ENCODE data around the gene NT5C3B.
"Not testable (repeated sequence)": the region's sequence is repeated elsewhere in the genome, so short reads cannot be mapped to it uniquely, and the experiment has no call there.

The NT5C3B gene

DNA sequence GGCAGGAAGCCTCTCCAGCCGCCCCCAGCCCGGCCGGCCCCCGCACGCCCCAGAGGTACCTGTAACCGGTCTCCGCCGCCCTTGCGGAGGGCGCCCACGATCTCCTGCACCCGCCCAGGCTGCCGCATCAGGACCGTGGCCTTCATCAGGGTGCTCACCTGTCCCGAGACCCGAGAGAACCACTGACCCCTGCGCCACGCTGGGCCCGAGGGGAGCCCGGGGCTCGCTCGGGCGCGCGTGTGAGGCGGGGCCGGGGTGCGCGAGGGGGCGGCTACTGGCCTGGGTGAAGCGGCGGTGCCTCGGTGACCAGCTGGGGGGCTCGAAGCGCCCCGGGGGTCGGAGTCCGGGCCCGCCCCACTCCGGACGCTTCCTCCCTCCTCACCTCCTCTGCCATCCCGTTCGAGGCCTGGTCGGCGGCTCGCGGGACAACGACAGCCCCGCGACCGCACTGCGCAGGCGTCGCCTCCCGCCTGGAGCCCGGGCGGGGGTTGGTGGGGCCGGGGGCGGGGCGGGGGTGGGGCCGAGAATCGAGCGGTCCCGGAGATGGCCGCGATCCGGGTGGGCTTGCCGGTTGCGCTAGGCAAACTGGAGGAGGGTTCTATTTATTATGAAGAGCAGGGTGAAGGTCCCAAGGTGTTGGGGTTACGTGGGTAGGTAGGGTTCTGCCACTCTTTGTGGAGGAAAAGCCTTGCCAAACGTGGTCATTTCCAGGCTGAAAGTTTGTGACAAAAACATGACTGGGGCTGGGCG, at the start of gene NT5C3B:
TSS of gene NT5C3B (minus strand) at position 433 of the 750 bp plus-strand sequence. CDS start at position 394, 39 bp downstream.
- peak in 11 of 14 donors; percentile 4 to 76 (median 45) for DNase-seq

DNA sequence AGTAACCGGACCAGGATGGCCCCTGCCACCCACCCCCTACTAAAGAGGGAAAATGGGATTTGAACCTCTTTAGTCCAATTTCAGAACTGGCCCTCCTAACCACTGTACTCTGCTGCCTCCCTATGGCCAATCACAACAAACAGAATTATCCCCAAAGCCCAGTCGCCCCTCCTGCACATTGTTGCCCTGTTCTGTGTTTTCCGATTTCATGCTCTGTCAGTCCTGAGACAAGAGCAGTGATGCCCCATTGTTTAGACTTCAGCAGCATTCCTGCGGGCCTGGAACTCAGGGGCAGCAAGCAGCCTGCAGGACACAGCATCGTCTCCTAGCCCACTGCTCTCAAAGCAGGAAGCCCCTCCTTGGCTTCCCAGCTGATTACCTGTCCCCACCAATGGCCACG, 49.7 kb upstream of the NT5C3B start:
- no peak for DNase-seq

DNA sequence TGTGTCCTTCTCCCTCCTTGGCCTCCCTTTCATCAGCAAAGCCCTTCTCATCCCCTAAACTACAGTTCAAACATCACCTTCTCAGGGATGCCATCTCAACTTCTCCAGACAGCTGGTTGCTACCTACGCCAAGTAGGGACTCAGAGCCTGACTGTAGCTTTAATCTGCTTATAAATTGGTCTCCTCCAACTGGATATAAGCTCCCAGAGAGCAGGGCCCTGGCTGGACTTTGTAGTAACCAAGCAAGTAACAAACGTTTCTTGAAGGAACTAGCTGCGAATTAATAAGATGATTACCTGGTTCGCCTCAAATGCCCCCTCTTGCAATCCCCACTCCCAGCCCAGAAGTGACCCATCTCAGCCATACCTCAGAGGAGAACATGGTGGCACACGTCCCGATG, 46.7 kb upstream of the NT5C3B start:
- no peak for DNase-seq

DNA sequence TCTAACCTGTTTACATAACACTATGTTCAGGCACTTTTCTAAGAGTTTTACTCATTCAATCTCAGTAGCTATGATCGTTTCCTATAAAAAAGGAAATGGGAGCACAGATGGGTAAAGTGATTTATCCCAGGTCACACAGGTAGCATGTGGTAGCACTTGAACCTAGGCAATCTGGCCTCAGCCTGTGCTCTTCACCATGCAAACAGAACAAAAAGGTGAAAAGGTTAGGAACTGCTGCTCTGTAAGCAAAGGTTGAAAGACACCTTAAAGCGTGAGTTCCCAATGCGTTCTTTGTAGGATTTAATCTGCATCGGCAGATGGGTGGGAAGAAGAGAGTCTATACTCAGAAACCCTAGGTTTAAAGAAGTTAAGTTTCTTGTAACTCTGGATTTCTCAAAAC, 44.1 kb upstream of the NT5C3B start:
- no peak for DNase-seq

DNA sequence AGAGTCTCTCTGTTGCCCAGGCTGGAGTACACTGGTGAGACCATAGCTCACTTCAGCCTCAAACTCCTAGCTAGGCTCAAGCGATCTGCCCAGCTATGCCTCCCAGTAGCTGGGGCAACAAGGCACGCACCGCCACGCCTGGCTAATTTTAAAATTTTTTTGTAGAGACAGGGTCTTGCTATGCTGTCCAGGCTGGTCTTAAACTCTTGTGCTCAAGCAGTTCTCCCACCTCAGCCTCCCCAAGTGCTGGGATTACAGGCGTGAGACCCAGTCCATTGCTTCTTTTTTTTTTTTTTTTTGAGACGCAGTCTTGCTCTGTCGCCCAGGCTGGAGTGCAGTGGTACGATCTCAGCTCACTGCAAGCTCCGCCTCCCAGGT, 38.2 kb upstream of the NT5C3B start:
- not testable (repeated sequence) for DNase-seq

DNA sequence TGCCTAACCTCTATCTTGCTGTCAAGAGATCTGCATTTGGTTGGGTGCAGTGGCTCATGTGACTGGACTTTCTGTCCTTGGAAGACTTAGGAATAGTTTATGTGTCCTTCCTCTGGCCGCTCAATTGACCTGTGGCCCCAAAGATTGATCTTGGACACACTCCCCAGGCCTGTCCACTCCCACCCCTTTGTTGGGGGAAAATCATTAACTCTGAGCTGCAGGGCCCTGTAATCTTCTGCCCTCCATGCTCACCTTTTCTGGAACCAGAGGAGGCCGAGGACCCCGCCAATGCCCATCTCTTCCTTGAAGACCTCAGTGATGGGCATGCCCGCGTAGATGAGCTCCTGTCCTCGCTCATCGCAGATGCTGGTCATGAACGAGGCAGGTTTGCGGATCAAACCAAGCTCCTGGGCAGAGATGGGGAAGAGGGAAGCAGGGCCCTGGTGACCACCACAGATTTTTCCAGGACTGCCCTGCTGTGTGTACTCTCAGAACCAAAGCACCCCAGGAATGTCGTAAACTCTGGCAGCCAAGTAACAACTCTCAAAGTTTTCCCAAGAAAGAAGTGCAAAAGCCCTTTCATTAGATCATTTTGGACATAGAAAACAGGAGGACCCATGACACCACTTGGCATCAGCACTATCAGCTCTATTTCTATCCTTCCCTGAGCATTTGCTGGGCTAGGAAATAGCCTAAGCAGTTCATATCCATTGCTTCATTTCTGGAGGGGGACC, 37.7 kb upstream of the NT5C3B start:
- no peak for DNase-seq

DNA sequence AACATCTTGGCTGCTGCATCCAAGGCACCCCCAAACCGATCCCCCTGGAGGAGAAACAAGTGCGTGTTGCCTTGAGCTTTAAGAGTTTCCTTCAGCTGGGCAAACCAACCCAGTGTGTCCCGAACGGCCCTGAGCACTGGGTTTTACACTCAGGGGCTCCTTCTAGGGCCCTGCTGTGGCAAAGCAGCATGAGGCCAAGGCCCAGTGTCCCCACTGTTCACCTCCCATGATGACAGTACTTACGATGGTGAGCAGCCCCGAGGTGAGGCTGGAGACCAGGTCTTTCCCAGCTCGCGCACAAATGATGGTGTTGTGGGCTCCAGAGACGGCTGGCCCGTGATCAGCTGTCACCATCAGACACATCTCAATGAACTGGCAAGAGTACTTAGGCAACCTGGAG, 35.8 kb upstream of the NT5C3B start:
- no peak for DNase-seq

DNA sequence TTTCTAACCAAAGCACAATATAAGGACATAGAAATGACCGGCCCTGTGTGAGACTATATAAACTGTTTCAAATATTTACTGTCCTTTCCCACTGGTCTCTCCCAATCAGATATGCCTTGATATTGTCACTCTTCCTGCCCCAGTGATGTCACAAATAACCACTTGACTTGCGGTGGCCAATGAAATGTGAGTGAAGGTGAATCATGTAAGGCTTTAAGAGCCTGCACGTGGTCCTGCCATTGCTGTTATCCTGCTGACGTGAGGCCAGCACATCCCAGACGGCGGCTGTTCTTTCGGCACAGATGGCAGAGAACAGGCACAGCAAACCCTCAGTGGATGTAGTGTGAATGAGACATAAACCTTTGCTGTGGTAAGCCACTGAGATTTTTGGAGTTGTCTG, 34.6 kb upstream of the NT5C3B start:
- no peak for DNase-seq

DNA sequence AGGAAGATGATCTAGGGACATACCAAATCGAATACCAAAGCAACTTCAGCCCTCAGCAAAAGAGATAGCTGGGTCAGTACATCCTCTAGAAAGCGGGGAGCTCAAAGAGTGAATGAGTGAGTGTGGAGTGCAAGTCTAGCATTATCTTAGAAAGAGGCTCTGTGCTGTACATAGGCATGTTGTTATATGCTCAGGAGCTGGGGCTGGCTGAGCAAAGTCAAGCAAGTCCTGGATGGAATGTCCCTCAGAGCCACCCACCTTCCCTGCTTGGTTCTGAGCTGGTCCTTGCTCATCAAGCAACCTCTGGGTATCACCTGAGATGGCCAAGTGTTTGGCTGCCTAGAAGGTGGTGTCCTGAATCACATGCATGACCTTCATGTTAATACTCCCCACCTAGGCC, 34.1 kb upstream of the NT5C3B start:
- no peak for DNase-seq

DNA sequence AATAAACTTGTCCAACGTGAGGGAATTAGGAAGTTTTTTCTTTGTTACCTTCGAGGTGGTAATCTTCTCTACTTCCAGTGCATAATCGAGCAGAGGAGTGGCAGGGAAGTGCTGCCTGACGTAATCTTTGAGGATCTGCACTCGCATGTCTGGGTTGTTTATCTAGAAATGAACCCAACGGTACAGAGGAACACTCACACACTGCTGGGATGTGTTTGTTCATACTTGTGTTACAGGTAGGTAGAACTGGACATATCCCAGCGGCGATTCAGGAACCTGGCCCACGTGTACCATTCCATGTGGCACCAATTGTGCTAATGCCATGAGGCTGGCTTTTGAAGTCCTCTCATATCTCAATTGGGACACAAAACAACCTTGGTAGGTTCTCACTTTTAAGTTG, 33.4 kb upstream of the NT5C3B start:
- no peak for DNase-seq

DNA sequence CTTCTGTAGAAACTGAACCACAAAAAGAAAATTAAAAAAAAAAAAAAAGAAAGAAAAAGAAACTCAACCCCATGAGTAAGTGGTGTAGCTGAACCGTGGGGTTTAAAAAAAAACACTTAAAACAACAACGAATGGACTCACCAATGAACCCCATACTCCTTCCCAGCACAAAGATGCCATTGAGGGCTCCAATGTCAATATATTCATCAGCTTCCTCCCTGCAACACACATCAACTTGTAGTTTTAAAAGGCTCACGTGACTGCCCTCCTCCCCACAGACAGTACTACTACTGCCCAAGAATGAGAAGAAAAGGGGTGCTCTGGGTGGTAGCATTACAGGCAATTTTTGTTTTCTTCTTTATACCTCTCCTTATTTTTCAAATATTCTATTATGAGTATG, 32.5 kb upstream of the NT5C3B start:
- DNase-seq: no peak

DNA sequence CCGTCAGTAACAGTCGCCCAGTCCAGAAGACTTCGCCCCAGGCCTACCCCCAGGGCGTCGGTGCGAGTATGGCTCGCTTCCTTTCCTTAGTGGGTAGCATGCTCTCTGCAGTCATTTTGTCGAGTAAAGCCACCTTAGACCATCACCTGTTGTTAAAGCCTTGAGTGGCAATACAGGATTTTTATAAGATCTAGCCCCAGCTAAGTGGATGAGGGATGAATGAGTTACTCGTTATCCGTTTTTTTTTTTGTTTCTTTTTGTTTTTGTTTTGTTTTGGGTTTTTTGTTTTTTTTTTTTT, 29.5 kb upstream of the NT5C3B start:
- DNase-seq: peak in 1 of 14 donors; percentile 75

DNA sequence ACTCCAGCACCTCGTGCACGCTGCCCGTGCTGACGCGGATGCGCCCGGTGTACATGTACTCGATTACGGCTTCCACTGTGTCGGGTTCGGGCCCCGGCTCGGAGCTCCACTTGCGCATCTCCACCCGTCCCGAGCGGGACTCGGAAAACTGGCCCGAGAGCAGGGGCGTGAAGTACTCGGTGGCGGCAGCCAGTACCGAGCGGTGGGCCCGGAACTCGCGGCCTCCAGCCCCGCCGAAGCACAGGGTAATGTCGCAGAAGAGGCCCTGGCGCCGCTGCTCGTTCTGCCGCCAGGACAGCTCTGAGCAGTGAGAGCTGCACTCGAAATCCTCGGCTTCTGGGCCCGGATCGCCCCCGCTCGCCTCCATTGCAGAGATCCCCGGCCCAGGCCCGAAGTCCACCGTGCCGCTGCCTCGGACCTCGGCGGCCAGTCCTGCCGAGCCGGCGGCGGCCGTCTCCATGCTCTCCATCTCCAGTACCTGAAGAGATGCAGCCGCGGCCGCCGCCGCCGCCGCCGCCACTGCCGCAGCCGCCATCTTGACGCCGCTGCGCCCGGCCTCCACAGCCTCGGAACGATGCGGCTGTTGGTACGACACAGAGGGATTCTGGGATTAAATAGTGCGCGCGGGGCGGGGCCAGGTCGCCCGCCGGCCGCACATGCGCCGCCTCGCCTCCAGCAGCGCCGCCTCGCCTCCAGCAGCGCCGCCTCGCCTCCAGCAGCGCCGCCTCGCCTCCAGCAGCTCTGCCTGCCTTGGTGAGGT, 29.0 kb upstream of the NT5C3B start, which contains the start of gene KLHL11:
TSS of gene KLHL11 (minus strand) at position 588 of the 760 bp plus-strand sequence. CDS start at position 535, 53 bp downstream.
- peak; percentile 10 to 89 (median 76) for DNase-seq

DNA sequence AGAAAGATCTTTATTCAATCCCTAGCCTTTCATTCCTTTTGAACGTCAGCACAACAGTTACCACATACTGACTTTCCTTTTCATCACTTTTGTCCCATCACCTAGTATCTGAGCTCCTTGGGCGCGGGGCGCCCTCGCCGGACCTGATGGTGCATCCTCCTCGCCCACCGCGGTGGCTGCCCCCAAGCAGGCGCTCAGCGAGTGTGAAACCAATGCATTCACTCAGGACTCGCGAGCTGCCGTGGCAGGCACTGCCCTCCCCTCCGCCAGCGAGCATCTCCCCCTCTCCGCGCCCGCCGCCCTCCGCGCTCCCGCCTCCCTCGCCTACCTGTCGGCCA, 28.4 kb upstream of the NT5C3B start:
- peak in 1 of 14 donors; percentile 23 for DNase-seq

DNA sequence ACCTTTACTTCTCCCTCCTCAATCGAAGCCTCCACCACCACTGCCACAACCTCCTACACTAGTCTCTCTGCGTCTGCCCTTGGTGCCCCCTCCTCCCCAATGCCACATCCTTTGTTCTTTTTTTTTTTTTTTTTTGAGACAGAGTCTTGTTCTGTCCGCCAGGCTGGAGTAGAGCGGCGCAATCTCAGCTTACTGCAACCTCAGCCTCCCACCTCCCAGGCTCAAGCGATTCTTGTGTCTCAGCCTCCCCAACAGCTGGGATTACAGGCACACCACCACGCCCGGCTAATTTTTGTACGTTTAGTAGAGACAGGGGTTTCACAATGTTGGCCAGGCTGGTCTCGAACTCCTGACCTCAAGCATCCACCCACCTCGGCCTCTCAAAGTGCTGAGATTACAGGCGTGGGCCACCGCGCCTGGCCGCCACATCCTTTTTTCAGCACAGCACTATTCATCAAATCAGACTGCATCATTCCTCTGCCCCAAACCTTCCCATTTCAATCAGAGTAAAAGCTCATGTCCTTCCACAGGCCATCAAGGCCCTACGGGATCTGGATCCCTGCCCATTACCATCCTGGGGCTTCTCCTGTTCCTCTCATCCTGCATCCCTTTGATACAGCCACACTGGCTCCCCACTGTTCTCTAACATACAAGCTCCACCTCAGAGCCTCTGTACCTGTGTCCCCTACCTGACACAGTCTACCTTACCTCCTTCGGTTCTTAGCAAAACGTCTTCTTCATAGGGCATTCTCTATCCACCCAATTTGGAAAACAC, 27.2 kb upstream of the NT5C3B start:
- peak in 1 of 14 donors; percentile 31 for DNase-seq

DNA sequence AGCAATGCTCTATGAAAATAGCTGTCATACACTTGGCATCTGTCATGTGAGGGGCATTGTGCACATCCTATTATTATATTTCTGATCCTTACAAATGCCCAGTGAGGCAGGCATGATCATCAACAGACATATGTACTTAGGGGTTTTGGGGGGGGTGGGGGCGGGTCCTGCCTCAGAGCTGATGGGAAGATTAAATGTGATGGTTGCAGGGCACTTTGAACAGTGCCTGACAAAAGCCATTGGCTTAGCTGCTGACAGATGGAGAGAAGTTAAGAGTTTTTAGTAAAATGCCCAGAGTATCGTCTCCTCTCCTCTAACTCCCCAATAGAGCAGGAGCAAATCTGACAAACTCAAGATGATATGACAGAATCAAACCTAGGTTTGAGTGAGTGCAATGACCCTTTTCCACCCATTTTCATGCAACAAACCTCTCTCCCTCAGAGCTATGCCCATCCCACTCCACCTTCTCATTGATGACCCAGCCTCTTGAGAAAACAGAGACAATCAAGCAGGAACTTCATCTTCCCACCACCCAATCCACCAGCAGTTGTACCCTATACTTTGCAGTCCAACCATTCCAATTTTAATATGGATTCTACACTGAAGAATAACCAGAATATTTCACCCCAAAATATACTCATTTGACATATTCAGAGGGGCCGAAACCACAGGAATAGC, 24.4 kb upstream of the NT5C3B start:
- DNase-seq: no peak

DNA sequence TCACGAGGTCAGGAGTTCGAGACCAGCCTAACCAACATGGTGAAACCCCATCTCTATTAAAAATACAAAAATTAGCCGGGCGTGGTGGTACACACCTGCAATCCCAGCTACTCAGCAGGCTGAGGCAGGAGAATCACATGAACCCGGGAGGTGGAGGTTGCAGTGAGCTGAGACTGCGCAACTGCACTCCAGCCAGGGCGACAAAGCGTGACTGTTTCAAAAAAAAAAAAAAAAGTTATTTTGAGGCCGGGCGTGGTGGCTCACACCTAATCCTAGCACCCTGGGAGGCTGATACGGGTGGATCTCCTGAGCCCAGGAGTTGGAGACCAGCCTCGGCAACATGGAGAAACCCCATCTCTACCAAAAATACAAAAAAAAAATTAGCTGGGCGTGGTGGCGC, 15.3 kb upstream of the NT5C3B start:
- DNase-seq: not testable (repeated sequence)

DNA sequence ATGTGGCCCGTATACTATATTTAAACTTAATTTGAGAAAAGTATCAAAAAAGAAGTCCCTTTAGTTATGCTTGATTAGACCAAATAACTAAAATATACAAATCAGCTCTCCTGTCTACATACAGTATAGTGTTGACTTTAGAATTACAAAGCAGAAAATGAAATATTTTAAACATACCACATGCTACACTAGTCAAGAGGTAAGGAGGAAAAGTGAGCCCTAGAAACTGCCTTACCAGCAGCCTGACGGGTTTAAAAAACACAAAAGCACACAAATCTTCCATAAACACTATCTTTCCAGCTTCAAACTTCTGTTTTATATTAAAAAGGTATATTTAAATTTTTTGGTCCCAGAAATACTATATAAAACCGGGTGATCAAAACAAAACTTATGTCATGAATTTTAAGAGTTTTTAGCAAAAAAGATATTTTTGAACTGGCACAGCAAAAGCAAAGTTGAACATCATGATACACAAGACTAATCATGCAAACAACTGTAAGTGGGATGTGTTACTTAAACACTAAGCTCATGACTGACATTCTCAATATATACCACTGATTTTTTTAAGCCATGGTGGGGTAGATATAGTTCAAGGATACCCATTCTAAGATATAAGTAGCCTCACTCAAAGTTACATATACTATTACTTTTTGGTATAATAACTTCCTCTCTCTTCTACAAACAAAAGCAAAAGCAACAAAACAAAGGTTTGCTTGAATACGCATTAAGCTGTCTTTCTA, 13.4 kb upstream of the NT5C3B start:
- DNase-seq: no peak

DNA sequence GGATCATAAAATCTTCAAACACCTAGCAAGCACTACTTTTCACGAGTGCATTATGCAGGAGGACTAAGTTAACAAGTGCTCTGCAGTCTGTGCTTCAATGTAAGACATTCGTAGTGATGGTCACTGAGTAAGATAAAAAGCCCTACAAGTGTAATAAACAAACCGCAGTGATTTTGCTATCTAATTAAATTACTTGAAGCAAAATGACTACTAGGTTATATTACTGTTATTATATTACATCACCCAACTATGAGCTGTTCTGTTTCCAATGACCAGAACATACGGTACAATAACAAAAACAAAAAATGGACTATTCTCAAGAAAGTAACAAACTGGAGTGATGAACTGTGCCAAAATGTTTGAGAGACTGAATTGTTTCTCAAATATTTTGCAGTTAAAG, 12.8 kb upstream of the NT5C3B start:
- DNase-seq: no peak

DNA sequence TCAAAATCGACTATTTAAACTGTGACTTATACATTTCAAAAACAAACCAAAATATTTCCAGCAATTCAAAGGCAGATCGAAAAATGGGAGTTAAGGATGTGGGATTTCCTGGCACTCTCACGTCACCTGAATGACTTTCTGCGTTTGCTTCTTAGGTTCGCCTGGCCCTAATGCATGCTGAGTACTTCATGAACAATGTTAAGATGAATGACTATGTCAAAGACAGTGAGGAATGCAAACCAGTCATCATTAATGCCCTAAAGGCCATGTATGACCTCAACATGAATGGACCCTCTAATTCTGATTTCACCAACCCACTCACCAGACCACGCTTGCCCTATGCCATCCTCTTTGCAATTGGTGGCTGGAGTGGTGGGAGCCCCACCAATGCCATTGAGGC, 8.9 kb upstream of the NT5C3B start:
- no peak for DNase-seq

DNA sequence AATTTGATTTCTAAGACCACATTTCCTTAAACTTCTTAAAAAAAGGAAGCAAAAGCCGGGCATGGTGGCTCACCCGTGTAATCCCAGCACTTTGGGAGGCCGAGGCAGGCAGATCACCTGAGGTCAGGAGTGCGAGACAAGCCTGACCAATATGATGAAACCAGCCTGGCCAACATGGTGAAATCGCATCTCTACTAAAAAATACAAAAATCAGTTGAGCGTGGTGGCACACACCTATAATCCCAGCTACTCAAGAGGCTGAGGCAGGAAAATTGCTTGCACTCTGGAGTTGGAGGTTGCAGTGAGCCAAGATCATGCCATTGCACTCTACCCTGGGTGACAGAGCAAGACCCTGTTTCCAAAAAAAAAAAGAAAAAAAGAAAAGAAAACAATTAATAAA, 4.7 kb upstream of the NT5C3B start:
- not testable (repeated sequence) for DNase-seq

Data from C1 segment of cervical spinal cord (tissue), 14 donors.